Coronary artery (tissue), 2 donors: ENCODE results near the gene UNC13D.

Experiments used
- DNase-seq: peaks from one replicate; pipeline ENCODE4 v3.0.0-alpha.2; 2017; ENCODE audit warnings: low spot score
- H3K27ac ChIP-seq, 2 donors: fragments of 200-600 bp; sonication (generic); one replicate each; pipeline ENCODE4 v1.5.1; 2016 to 2019
- H3K4me3 ChIP-seq: fragments of 200-600 bp; sonication (generic); 2 replicates; pipeline ENCODE4 v1.5.1; 2016; ENCODE audit warnings: mild to moderate bottlenecking, moderate library complexity
- TF ChIP-seq, protein P1 (sequence below): fragments of 200-600 bp; sonication (generic); IDR thresholded peaks from one replicate; pipeline ENCODE4 v1.5.1; 2019; ENCODE audit warnings: antibody characterized with exemption

The UNC13D gene

DNA sequence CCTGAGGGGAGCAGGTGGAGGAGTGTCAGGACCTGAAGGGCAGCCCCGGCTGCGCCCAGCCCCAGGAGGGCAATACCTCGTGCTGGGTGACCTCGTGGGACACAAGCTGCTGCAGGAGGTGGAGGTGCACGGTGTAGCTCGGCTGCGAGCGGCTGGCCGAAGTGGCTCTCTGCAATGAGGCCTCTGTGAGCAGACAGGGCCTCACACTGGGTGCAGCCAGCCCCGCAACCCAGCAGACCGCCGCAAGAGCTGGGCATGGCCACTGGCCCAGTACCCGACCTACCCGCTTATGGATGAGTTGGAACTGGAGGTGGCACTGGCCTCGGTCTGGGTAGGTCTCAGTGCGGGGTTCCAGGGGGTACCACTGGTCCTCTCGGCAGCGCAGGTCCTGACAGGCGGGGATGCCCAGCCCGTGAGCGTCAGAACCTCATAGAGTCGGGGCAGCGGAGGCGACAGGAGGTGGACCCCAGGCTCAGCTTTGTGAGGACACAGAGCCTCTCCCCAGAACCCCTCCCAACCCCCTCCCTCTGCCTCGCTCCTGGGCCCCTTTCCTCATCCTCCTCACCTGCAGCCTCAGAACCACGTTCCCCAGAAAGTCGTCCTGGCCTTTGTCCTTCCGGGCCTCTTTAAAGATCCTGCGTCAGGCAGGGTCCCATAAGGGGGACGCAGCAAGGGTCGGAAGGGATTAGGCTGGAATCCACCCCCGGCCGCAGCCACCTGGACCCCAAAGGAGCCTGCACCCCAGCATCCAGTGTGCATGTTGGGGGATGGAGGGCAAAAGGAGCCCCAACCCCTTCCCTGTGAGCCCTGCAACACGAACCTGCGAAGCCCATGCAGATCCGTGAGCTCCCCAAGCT, 4.0 kb downstream of the UNC13D start:
- Histone ChIP-seq H3K4me3 (no peak overlapping the region), H3K27ac (no peak overlapping the region)
- TF ChIP-seq, protein P1, sequence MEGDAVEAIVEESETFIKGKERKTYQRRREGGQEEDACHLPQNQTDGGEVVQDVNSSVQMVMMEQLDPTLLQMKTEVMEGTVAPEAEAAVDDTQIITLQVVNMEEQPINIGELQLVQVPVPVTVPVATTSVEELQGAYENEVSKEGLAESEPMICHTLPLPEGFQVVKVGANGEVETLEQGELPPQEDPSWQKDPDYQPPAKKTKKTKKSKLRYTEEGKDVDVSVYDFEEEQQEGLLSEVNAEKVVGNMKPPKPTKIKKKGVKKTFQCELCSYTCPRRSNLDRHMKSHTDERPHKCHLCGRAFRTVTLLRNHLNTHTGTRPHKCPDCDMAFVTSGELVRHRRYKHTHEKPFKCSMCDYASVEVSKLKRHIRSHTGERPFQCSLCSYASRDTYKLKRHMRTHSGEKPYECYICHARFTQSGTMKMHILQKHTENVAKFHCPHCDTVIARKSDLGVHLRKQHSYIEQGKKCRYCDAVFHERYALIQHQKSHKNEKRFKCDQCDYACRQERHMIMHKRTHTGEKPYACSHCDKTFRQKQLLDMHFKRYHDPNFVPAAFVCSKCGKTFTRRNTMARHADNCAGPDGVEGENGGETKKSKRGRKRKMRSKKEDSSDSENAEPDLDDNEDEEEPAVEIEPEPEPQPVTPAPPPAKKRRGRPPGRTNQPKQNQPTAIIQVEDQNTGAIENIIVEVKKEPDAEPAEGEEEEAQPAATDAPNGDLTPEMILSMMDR = no peak
- DNase-seq = no peak

DNA sequence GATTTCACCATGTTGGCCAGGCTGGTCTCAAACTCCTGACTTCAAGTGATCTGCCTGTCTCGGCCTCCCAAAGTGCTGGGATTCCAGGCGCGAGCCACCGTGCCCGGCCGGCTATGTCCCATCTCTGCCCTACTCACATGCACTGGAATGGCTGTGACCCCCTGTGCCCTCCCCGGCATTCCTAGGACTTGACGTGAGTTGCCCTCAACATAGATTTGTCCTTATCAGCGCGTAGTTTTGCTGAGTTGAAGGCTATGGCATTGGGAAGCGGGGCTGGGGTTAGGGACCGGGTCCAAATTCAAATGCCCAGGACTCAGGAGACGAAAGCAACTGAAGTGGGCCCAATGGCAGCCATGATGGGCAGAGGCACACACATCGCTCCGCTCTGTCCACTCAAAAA, 5.8 kb downstream of the UNC13D start:
- TF ChIP-seq, protein P1 = no peak
- DNase-seq = no peak
- no peak overlapping the region for H3K4me3 ChIP-seq
- no peak overlapping the region for H3K27ac ChIP-seq

- no peak overlapping the region for H3K27ac ChIP-seq
- H3K4me3 ChIP-seq = no peak overlapping the region
- no peak for DNase-seq
- TF ChIP-seq, protein P1 = no peak
These were observed 6.3 kb downstream of the UNC13D start for GRCh38 chr17:75837899-75838298.

GRCh38 chr17:75836605-75837004, 7.6 kb downstream of the UNC13D start:
- no peak overlapping the region for H3K4me3 ChIP-seq
- H3K27ac ChIP-seq = no peak overlapping the region
- TF ChIP-seq, protein P1 = no peak
- DNase-seq = no peak

DNA sequence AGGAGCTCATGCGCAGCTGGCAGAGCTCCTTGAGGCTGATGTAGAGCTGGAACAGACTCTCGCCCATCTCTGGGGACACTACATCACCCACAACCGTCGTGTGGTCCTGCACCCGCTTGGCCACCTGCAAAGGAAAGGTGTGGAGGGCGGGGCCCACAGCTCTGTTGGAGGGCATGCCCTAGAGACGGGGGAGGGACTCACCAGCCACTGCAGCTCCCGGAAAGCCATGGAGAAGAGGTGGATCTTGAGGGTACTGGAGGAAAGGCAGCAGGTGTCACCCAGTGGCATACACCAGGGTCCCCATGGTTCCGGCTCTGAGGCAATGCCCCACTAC, 8.6 kb downstream of the UNC13D start:
- no peak for DNase-seq
- TF ChIP-seq, protein P1 = no peak
- Histone ChIP-seq H3K27ac (no peak overlapping the region), H3K4me3 (no peak overlapping the region)

DNA sequence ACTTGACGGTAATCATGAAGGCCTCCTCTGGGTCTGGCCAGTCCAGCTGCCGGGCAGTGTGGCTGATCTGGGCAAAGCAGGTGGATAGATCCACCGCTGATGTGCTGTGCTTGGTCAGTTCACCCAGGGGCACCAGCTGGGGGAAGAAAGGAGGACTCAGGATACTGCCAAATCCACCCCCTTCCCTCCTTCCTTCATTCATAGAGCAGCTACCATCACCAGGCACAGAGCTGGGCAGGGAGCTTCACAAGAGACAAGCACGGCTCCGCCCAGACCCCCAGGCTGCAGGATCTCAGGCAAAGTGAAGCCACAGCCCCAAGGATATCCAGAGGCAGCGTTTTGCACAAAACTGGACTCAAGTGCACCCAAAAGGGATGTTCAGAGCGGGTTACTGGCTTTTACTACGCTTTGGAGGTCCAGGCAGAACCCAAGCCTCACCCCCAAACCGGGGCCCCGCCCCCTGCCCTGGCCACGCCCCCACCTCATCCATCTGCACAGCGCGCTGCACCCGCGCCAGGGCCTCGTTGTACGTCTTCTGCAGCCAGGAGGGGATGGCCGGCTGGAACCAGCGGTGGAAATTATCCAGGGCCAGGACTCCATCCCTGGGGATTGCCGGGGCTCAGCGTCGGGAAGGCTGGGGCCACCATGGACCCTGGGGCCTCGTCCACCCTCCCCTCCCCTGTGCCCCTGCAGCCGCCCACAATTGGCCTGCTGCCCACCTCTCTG, 9.1 kb downstream of the UNC13D start:
- TF ChIP-seq, protein P1 = no peak
- Histone ChIP-seq H3K4me3 (no peak overlapping the region), H3K27ac (no peak overlapping the region)
- DNase-seq = no peak
